Smooth muscle cell (in vitro differentiated cells): Measurements from ENCODE around the gene HEXIM2. TPM values are rescaled to one million over a fixed set of nuclear protein-coding genes. Genes with fewer than 3 reads are reported as not detected.

Experiments used
- DNase-seq: peaks from one replicate; lab custom pipeline; 2025; ENCODE audit not compliant: unreplicated experiment; lab: John Stamatoyannopoulos, UW
- H2AFZ ChIP-seq: fragments of 200-600 bp; sonication (generic); 2 replicates; pipeline ENCODE4 v1.6.0; 2016; ENCODE audit warnings: antibody characterized with exemption, low read depth, mild to moderate bottlenecking
- H3F3A ChIP-seq: fragments of 200-600 bp; sonication (generic); 2 replicates; pipeline ENCODE4 v1.6.0; 2017; ENCODE audit warnings: antibody characterized with exemption, low read depth
- H3K27ac ChIP-seq: fragments of 200-600 bp; sonication (generic); 2 replicates; pipeline ENCODE4 v1.5.1; 2016; ENCODE audit warnings: low read depth, mild to moderate bottlenecking
- H3K27me3 ChIP-seq: fragments of 200-600 bp; sonication (generic); 2 replicates; pipeline ENCODE4 v1.6.1; 2016; ENCODE audit warnings: low read depth, mild to moderate bottlenecking
- H3K36me3 ChIP-seq: fragments of 200-600 bp; sonication (generic); 2 replicates; pipeline ENCODE4 v1.5.1; 2016; ENCODE audit warnings: low read depth
- H3K4me1 ChIP-seq: fragments of 200-600 bp; sonication (generic); 2 replicates; pipeline ENCODE4 v1.5.1; 2016; ENCODE audit warnings: low read depth
- H3K4me2 ChIP-seq: fragments of 200-600 bp; sonication (generic); 2 replicates; pipeline ENCODE4 v1.6.0; 2016; ENCODE audit warnings: mild to moderate bottlenecking
- H3K4me3 ChIP-seq: fragments of 200-600 bp; sonication (generic); 2 replicates; pipeline ENCODE4 v1.5.1; 2016; ENCODE audit warnings: mild to moderate bottlenecking
- H3K79me2 ChIP-seq: fragments of 200-600 bp; sonication (generic); 2 replicates; pipeline ENCODE4 v1.6.0; 2016; ENCODE audit warnings: low read depth, mild to moderate bottlenecking
- H3K9ac ChIP-seq: fragments of 200-600 bp; sonication (generic); 2 replicates; pipeline ENCODE4 v1.6.0; 2016; ENCODE audit warnings: low read depth
- H3K9me3 ChIP-seq: fragments of 200-600 bp; sonication (generic); replicated peaks from 2 replicates; pipeline ENCODE4 v1.5.1; 2016; ENCODE audit warnings: low read depth
- H4K20me1 ChIP-seq: fragments of 200-600 bp; sonication (generic); 2 replicates; pipeline ENCODE4 v1.6.0; 2016; ENCODE audit warnings: low read depth
- WGBS: methylation state at CpG from one replicate; pipeline ENCODE4 v1.1.7; 2016; ENCODE audit warnings: low lambda C conversion rate; 5-methylcytosine and 5-hydroxymethylcytosine counted together
- polyA plus RNA-seq: library from polyadenylated mRNA; unstranded; fragments of >200 nt; fragmentation: Nextera tagmentation; extraction: Ambion mirVana; gene quantifications from 2 replicates; pipeline ENCODE4 v1.2.1, GENCODE V29; 2016
- total RNA-seq: library from RNA; depleted of rRNA; stranded (reverse); fragments of >200 nt; gene quantifications from 2 replicates; pipeline ENCODE4 v1.2.3, GENCODE V29; 2014
- TF ChIP-seq, protein P1 (sequence below): fragments of 200-600 bp; sonication (generic); IDR thresholded peaks from 2 replicates; pipeline ENCODE4 v1.5.1; 2017; ENCODE audit warnings: borderline replicate concordance, mild to moderate bottlenecking, antibody characterized with exemption; ENCODE audit not compliant: insufficient read depth, poor library complexity, severe bottlenecking

HEXIM2 gene
- total and polyA plus RNA-seq, 2 experiments from 2014 or later = 3.4 to 6.8 TPM

DNA sequence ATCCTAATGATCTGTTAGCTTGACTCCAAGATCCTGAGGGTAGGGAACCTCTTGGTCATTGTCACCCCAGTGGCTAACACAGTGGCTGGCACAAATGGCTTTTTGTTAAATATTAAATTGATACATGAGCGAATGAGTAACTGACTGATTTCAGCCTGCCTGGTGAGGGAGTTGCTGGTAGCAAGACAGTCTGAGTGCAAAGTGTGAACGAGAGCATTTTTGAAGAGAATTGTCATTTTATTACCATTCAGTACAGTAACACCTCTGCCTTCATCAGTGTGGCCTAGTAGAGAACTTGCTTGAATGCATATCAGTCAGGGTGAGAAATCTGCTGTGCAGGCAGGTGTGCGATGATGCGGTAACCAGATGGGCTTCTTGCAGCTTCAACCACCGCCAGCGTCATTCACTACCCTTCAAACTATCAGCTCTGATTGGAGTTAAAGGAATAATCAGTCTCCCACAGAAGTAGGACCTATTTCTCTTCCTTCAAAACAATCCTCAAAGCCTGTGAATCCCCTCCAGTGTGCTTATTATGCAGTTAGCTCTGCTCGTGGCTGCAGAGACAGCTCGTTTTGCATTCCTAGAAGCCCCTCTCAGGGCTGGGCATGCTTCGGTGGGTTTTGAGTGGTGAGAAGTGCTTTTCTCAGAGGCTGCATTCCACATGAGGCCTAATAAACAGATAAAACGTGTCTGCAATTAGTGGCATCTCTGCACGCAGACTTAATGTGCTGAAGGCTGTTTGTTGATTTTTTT is 29.0 kb downstream of the HEXIM2 start:
- Histone ChIP-seq H3K4me1 (no peaks in the 10 kb centered on the region), H3K36me3 (no peaks in the 10 kb centered on the region), H2AFZ (no peak overlapping the region), H3K27ac (no peak overlapping the region), H3F3A (no peaks in the 10 kb centered on the region), H4K20me1 (no peaks in the 10 kb centered on the region), H3K4me3 (no peak overlapping the region), H3K79me2 (no peaks in the 10 kb centered on the region), H3K27me3 (no peaks in the 10 kb centered on the region), H3K9ac (no peak overlapping the region), H3K4me2 (no peak overlapping the region), H3K9me3 (no peaks in the 10 kb centered on the region)
- no peak for DNase-seq
- 73% methylated on average over 11 of the region's 11 CpGs for WGBS
- TF ChIP-seq, protein P1, sequence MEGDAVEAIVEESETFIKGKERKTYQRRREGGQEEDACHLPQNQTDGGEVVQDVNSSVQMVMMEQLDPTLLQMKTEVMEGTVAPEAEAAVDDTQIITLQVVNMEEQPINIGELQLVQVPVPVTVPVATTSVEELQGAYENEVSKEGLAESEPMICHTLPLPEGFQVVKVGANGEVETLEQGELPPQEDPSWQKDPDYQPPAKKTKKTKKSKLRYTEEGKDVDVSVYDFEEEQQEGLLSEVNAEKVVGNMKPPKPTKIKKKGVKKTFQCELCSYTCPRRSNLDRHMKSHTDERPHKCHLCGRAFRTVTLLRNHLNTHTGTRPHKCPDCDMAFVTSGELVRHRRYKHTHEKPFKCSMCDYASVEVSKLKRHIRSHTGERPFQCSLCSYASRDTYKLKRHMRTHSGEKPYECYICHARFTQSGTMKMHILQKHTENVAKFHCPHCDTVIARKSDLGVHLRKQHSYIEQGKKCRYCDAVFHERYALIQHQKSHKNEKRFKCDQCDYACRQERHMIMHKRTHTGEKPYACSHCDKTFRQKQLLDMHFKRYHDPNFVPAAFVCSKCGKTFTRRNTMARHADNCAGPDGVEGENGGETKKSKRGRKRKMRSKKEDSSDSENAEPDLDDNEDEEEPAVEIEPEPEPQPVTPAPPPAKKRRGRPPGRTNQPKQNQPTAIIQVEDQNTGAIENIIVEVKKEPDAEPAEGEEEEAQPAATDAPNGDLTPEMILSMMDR = no peak

DNA sequence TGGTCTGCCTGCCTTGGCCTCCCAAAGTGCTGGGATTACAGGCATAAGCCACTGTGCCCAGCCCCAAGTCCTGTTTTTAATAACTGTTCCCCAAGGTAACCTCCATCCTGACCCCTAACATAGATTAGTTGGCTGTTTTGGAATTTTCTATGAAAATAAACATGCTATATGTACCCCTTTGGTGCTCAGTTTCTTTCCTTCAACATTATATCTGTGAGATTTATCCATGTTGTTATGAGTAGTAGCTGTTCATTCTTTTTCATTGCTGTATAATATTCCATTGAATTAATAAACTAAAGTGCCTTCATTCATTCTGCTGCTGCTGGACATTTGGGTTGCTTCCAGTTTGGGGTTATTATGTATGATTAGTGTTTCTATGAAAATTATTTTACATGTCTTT is 33.7 kb downstream of the HEXIM2 start:
- H2AFZ ChIP-seq = no peak overlapping the region
- no peaks in the 10 kb centered on the region for H3K27me3 ChIP-seq
- no peaks in the 10 kb centered on the region for H3K36me3 ChIP-seq
- H3K27ac ChIP-seq = no peak overlapping the region
- no peaks in the 10 kb centered on the region for H3K79me2 ChIP-seq
- H3F3A ChIP-seq = no peaks in the 10 kb centered on the region
- H3K9me3 ChIP-seq = no peaks in the 10 kb centered on the region
- no peak overlapping the region for H3K4me2 ChIP-seq
- H3K9ac ChIP-seq = no peak overlapping the region
- no peak overlapping the region for H3K4me3 ChIP-seq
- H3K4me1 ChIP-seq = peaks cover 7% of the 10 kb centered on the region
- DNase-seq = no peak
- H4K20me1 ChIP-seq = no peaks in the 10 kb centered on the region
- TF ChIP-seq, protein P1 = no peak

DNA sequence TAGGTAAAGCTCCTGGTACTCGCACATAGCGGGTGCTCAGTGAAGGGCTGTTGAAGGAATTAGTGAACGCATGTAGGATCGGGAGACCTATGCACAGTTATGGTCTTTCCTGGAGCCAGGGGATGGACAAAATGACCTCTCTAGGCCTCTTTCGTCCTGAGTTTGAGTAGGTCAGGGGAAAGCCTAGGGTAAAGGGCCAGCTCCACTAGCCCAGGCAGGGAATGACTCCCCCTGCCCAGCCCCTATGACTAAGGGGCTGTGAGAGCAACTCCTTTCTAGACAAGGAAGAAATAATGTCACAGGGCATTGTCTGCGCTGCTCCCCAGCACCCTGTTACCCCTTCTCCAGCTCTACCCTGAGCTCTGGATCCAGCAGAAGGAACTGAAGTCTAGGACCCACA is 35.4 kb downstream of the HEXIM2 start:
- WGBS = 80% methylated on average over 6 of the region's 6 CpGs
- no peak for DNase-seq
- no peaks in the 10 kb centered on the region for H3K79me2 ChIP-seq
- H2AFZ ChIP-seq = peak overlapping the region; percentile 67
- no peak overlapping the region for H3K4me2 ChIP-seq
- TF ChIP-seq, protein P1 = no peak
- no peaks in the 10 kb centered on the region for H3F3A ChIP-seq
- H3K27ac ChIP-seq = no peak overlapping the region
- peaks cover 7% of the 10 kb centered on the region for H3K4me1 ChIP-seq
- H3K27me3 ChIP-seq = no peaks in the 10 kb centered on the region
- H3K9ac ChIP-seq = no peak overlapping the region
- no peaks in the 10 kb centered on the region for H3K36me3 ChIP-seq
- H3K4me3 ChIP-seq = no peak overlapping the region
- H4K20me1 ChIP-seq = no peaks in the 10 kb centered on the region
- no peaks in the 10 kb centered on the region for H3K9me3 ChIP-seq

DNA sequence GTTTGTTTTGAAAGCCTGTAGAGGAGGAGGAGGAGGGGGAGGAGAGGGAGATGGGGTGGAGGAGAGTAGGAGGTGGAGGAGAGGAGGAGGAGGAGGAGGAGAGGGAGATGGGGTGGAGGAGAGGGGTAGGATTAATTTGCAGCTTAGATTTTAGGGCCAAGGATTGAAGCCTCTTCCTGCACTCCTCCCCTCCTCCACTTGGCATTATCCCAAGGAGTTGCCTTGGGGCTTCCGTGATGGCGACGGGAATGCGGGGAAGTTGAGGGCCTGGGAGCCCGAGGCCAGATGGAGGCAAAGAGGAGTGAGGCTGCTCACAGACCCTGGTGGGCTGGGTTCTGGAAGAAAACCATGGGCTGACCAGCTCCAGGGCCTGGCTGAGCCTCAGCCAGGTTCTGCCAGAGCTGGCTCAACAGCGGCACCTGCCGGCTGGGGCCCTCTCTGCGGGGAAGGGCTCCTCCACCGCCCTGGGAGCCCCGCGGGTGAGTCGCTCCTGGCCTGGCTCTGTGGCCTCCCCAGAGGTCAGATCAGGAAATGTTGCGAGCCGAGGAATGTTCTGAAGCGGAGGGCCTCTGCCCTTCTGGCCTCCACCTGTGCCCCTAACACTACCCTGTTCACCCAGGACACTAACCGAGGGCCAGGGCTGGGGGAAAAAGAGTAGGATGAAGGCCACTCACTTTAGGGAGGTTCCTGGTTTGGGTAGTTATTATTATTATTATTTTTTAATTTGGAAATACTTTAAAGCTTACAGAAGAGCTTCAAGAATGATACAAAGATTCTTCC is 36.1 kb downstream of the HEXIM2 start:
- TF ChIP-seq, protein P1 = peak; percentile 98
- H3K9me3 ChIP-seq = no peaks in the 10 kb centered on the region
- H3K36me3 ChIP-seq = no peaks in the 10 kb centered on the region
- no peaks in the 10 kb centered on the region for H3K27me3 ChIP-seq
- H4K20me1 ChIP-seq = no peaks in the 10 kb centered on the region
- 4% methylated on average over 16 of the region's 16 CpGs for WGBS
- peak; percentile 86 for DNase-seq
- no peak overlapping the region for H3K4me3 ChIP-seq
- peak overlapping the region; percentile 67 for H2AFZ ChIP-seq
- H3K4me1 ChIP-seq = peaks cover 7% of the 10 kb centered on the region
- H3F3A ChIP-seq = no peaks in the 10 kb centered on the region
- H3K9ac ChIP-seq = no peak overlapping the region
- H3K4me2 ChIP-seq = peak overlapping the region; percentile 47
- H3K27ac ChIP-seq = no peak overlapping the region
- no peaks in the 10 kb centered on the region for H3K79me2 ChIP-seq
